DMS53 (cell line): ENCODE measurements around the gene NET1.
"Not testable (repeated sequence)": the region's sequence is repeated elsewhere in the genome, so short reads cannot be mapped to it uniquely, and the experiment has no call there.

Experiments used
- DNase-seq: peaks from one replicate; lab custom pipeline; 2025; lab: John Stamatoyannopoulos, UW

The NET1 gene

GRCh38 chr10:5412277-5412941 lies at the start of gene NET1:
TSS of gene NET1 (plus strand) at chr10:5412557. CDS start at chr10:5412693, 136 bp downstream.
- peak; percentile 98 for DNase-seq

DNA sequence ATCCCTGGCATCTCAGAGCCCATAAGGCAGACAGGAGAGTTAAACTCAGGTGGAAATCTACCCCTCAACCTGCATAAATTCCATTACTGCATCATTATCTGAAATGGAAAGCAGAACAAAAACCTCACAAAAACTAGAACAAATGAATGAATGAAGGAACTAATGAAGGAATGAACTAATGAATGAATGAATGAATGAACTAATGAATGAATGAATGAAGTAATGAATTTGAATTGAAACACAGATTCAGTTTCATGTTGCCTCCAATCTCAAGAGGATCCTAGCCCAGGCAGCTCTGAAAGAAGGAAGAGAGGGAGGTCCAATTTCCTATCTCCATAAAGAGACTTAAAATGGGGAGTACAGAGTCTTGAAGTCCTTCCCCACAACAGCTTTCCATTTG lies 49.5 kb upstream of the NET1 start:
- DNase-seq: no peak

DNA sequence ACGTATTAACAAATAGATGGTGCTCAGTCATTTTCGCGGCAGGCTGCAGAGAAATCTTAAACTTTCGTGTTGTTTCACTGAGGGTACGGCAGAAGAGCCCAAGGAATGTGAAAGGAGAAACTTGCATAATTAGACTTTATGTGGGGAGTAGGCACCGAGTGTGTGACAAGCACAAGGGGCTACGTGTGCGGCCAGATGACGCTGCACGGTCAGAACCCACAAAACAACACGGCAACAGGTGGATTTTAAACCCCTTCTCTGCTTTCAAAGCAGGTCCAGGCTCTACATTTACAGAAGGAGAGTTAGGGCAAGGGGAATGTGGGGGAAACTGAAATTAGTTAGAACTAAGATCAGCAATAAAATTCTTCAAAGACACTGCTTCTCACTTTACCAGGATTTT lies 48.0 kb upstream of the NET1 start:
- no peak for DNase-seq

GRCh38 chr10:5364890-5365338 lies 47.4 kb upstream of the NET1 start, which contains the start of gene UCN3:
TSS of gene UCN3 (plus strand) at chr10:5364966. CDS start at chr10:5373721, 8,755 bp downstream.
- peak; percentile 54 for DNase-seq

- no peak for DNase-seq
These were observed 46.4 kb upstream of the NET1 start for GRCh38 chr10:5365928-5366327.

GRCh38 chr10:5369362-5370158 lies 42.8 kb upstream of the NET1 start:
- DNase-seq: no peak

GRCh38 chr10:5370493-5371352 lies 41.6 kb upstream of the NET1 start:
- DNase-seq: no peak

GRCh38 chr10:5373307-5373706 lies 39.0 kb upstream of the NET1 start:
- no peak for DNase-seq

- DNase-seq: no peak
These were observed 38.3 kb upstream of the NET1 start for GRCh38 chr10:5373891-5374611.

GRCh38 chr10:5376450-5376849 lies 35.9 kb upstream of the NET1 start:
- peak; percentile 17 for DNase-seq

DNA sequence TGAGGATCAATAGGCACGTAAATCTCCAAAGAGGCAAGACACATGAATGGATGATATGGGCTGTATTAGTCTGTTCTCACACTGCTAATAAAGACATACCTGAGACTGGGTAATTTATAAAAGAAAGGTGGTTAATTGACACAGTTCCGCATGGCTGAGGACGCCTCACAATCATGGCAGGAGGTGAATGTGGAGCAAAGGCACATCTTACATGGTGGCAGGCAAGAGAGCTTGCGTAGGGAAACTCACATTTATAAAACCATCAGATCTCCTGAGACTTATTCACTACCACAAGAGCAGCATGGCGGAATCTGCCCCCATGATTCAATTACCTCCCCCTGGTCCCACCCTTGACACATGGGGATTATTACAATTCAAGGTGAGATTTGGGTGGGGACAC lies 33.2 kb upstream of the NET1 start:
- DNase-seq: not testable (repeated sequence)

- DNase-seq: not testable (repeated sequence)
These were observed 32.0 kb upstream of the NET1 start for GRCh38 chr10:5380395-5380794.

GRCh38 chr10:5381187-5381586 lies 31.2 kb upstream of the NET1 start:
- no peak for DNase-seq

- no peak for DNase-seq
These were observed 27.1 kb upstream of the NET1 start for GRCh38 chr10:5385224-5385623.

- DNase-seq: no peak
These were observed 25.2 kb upstream of the NET1 start for GRCh38 chr10:5387169-5387568.

- DNase-seq: peak; percentile 27
These were observed 21.7 kb upstream of the NET1 start for GRCh38 chr10:5390607-5391205.

DNA sequence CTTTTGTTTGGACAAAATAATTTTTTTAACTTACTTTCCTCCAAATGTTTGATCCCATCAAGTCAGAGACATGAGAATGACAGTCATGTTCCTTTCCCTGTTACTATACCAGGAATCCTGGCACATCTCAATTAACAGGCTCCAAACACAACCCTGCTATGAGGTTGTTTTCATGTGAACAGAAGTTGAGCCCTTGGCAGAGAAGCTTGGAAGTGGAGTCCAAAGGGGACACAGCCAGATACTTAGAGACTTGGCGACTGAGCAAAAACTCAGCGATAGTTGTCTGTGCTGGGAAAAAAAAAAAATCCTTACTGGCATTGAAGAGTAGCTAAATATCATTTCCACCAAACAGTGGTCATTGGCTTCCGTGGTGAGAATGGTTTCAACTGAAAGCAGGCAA lies 20.6 kb upstream of the NET1 start:
- no peak for DNase-seq

- no peak for DNase-seq
These were observed 18.8 kb upstream of the NET1 start for GRCh38 chr10:5393529-5393928.

- no peak for DNase-seq
These were observed 17.2 kb upstream of the NET1 start for GRCh38 chr10:5395168-5395567.

GRCh38 chr10:5396556-5397300 lies 15.6 kb upstream of the NET1 start:
- DNase-seq: no peak

DNA sequence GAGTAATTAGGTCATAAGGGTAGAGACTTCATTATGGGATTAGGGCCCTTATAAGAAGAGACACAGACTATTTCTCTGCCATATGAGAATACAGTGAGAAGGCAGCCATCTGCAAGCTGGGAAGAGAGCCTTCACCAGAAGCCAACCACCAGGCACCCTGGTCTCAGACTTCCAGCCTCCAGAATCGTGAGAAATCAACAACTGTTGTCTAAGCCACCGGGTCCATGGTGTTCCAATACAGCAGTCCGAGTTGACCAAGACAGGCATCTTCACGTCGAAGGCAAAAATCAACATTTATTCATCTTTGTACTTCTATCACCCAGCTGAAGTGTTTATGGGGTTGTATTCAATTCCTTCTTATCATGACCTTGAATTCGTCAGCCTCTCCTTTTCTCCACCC lies 13.0 kb upstream of the NET1 start:
- no peak for DNase-seq
